ENCODE data around the gene MRNIP. TPM values are rescaled to one million over a fixed set of nuclear protein-coding genes. Genes with fewer than 3 reads are reported as not detected.

The MRNIP gene
- total RNA-seq, 5 donors from 2014 or later (not counting 1 experiment from before 2014, with no cell fraction given) = 54.1 to 119 (median 112) TPM

- ChIA-PET POLR2A (no interaction called here), CTCF (no interaction called here)
- Mint-ChIP-seq H3K4me1 (no peaks in the 10 kb centered on the region), H3K27ac (no peak overlapping the region), H3K36me3 (peaks cover 41% of the 10 kb centered on the region), H3K27me3 (no peaks in the 10 kb centered on the region), H3K4me3 (no peak overlapping the region), H3K9me3 (no peaks in the 10 kb centered on the region)
- no peak for ATAC-seq (replicated peaks in 1 of 4)
- Histone ChIP-seq H3K27ac (ENCODE audit: low read length) (no peak overlapping the region), H3K36me3 (ENCODE audit: control insufficient read depth in 2 of 2, extremely low read depth in 1 of 2, insufficient read depth in 1 of 2, low read length in 1 of 2) (peaks cover 20 to 68% of the 10 kb centered on the region in 2 donors), H3K27me3 (replicated peaks in 1 of 2; ENCODE audit: control insufficient read depth in 2 of 2, extremely low read depth in 1 of 2, insufficient read depth in 2 of 2, low read length in 1 of 2) (no peaks in the 10 kb centered on the region), H3K4me1 (ENCODE audit: control insufficient read depth in 1 of 2, extremely low read depth in 1 of 2, insufficient read depth in 2 of 2, low read length in 2 of 2) (no peaks in the 10 kb centered on the region), H3K4me3 (ENCODE audit: control insufficient read depth in 1 of 2, extremely low read depth in 1 of 2, low read length in 1 of 2) (no peak overlapping the region), H3K9me3 (no peaks in the 10 kb centered on the region)
- 93% methylated on average over 5 of the region's 6 CpGs for WGBS (ENCODE audit: insufficient coverage)
- no peak for DNase-seq
Observed at GRCh38 chr5:179895861-179896260, 37.2 kb upstream of the MRNIP start.

- H3K4me3 ChIP-seq (ENCODE audit: control insufficient read depth in 1 of 2, extremely low read depth in 1 of 2, low read length in 1 of 2) = no peak overlapping the region
- H3K4me3 Mint-ChIP-seq = no peak overlapping the region
- no peaks in the 10 kb centered on the region for H3K4me1 Mint-ChIP-seq
- ChIA-PET CTCF (no interaction called here), POLR2A (no interaction called here)
- H3K27ac ChIP-seq (ENCODE audit: low read length) = no peak overlapping the region
- ATAC-seq (replicated peaks in 1 of 4) (no peak), DNase-seq (no peak)
- no peaks in the 10 kb centered on the region for H3K9me3 ChIP-seq
- H3K27ac Mint-ChIP-seq = no peak overlapping the region
- H3K4me1 ChIP-seq (ENCODE audit: control insufficient read depth in 1 of 2, extremely low read depth in 1 of 2, insufficient read depth in 2 of 2, low read length in 2 of 2) = no peaks in the 10 kb centered on the region
- WGBS (ENCODE audit: insufficient coverage) = 98% methylated on average over 21 of the region's 26 CpGs
- no peaks in the 10 kb centered on the region for H3K27me3 Mint-ChIP-seq
- H3K27me3 ChIP-seq (replicated peaks in 1 of 2; ENCODE audit: control insufficient read depth in 2 of 2, extremely low read depth in 1 of 2, insufficient read depth in 2 of 2, low read length in 1 of 2) = no peaks in the 10 kb centered on the region
- H3K36me3 Mint-ChIP-seq = peaks cover 48% of the 10 kb centered on the region
- peaks cover 26 to 76% of the 10 kb centered on the region in 2 donors for H3K36me3 ChIP-seq (ENCODE audit: control insufficient read depth in 2 of 2, extremely low read depth in 1 of 2, insufficient read depth in 1 of 2, low read length in 1 of 2)
- H3K9me3 Mint-ChIP-seq = no peaks in the 10 kb centered on the region
Observed at GRCh38 chr5:179893958-179894895, 35.6 kb upstream of the MRNIP start.

DNA sequence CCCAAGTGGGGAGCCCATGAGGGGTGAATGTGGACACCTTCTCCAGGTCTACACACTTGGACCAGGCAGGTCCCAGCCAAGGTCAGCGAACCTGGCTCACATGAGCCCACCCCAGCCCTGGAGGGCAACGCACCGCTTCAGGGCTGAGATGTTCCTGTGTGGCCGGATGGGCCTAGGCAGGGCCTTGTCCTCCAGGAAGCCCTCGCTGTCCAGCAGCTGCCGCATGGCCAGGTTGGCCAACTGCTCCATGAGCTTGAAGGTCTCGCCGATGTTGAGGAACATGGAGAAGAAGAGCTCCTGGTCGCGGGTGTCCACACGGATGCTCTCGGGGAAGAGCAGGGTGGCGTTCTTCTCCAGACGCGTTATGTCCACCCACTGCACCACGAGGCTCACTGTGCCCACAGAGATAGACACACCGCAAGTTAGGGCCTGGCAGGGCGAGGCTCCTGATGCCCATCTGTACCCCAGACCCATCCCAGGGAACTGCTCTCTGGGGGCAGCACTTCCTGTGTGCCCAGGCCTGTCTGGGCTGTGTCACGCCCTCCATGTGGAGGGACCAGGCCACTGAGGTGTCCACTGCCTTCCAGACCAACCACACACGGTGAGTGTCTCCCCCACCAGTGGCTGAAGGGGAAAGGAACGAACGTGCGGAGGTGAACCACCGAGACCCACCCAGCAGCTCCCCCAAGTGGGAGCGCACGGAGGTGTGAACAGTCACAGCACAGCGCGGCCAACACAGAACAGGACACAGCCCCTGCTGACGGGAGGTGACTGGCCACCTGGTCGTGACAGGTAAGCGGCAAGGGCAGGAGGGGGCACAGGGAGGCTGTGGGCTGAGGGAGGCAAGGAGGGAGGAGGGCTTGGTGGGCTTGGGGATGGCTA lies 34.7 kb upstream of the MRNIP start:
- H3K4me1 Mint-ChIP-seq = no peaks in the 10 kb centered on the region
- 98% methylated on average over 25 of the region's 31 CpGs for WGBS (ENCODE audit: insufficient coverage)
- Histone ChIP-seq H3K36me3 (ENCODE audit: control insufficient read depth in 2 of 2, extremely low read depth in 1 of 2, insufficient read depth in 1 of 2, low read length in 1 of 2) (peaks cover 30 to 70% of the 10 kb centered on the region in 2 donors), H3K4me3 (ENCODE audit: control insufficient read depth in 1 of 2, extremely low read depth in 1 of 2, low read length in 1 of 2) (no peak overlapping the region), H3K4me1 (ENCODE audit: control insufficient read depth in 1 of 2, extremely low read depth in 1 of 2, insufficient read depth in 2 of 2, low read length in 2 of 2) (no peaks in the 10 kb centered on the region), H3K27me3 (replicated peaks in 1 of 2; ENCODE audit: control insufficient read depth in 2 of 2, extremely low read depth in 1 of 2, insufficient read depth in 2 of 2, low read length in 1 of 2) (no peaks in the 10 kb centered on the region), H3K27ac (ENCODE audit: low read length) (no peak overlapping the region), H3K9me3 (no peaks in the 10 kb centered on the region)
- H3K4me3 Mint-ChIP-seq = no peak overlapping the region
- DNase-seq (no peak), ATAC-seq (replicated peaks in 1 of 4) (no peak)
- peaks cover 47% of the 10 kb centered on the region for H3K36me3 Mint-ChIP-seq
- no peak overlapping the region for H3K27ac Mint-ChIP-seq
- no peaks in the 10 kb centered on the region for H3K9me3 Mint-ChIP-seq
- no peaks in the 10 kb centered on the region for H3K27me3 Mint-ChIP-seq
- ChIA-PET CTCF (no interaction called here), POLR2A (no interaction called here)

DNA sequence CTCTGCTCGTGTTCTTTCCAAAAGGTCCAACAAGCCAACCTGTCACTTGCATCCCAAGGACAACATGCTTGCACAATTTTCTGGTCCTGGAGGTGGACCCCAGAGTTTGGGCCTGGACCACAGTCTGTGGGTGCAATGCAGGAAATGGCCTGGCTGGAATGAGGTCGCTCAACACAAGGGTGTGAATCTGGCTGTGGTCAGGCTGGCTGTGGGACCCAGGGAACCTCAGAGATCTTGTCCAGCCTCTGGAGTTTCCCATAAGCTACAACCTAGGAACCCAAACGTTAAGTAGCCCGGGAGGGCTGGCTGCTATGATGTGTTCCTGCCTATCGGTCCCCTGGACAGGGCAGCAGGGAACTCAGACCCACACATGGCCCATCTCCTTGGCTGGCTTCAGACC lies 33.6 kb upstream of the MRNIP start:
- POLR2A ChIA-PET = no interaction called here
- no peak for ATAC-seq (replicated peaks in 1 of 4)
- CTCF ChIA-PET = no interaction called here
- 89% methylated on average over 5 of the region's 5 CpGs for WGBS (ENCODE audit: insufficient coverage)
- H3K36me3 ChIP-seq (ENCODE audit: control insufficient read depth in 2 of 2, extremely low read depth in 1 of 2, insufficient read depth in 1 of 2, low read length in 1 of 2) = peaks cover 33 to 72% of the 10 kb centered on the region in 2 donors
- Mint-ChIP-seq H3K36me3 (peaks cover 49% of the 10 kb centered on the region), H3K9me3 (no peaks in the 10 kb centered on the region), H3K27ac (no peak overlapping the region), H3K4me1 (no peaks in the 10 kb centered on the region), H3K4me3 (no peak overlapping the region), H3K27me3 (no peaks in the 10 kb centered on the region)
- no peaks in the 10 kb centered on the region for H3K9me3 ChIP-seq
- H3K4me1 ChIP-seq (ENCODE audit: control insufficient read depth in 1 of 2, extremely low read depth in 1 of 2, insufficient read depth in 2 of 2, low read length in 2 of 2) = no peaks in the 10 kb centered on the region
- DNase-seq = no peak
- no peak overlapping the region for H3K27ac ChIP-seq (ENCODE audit: low read length)
- no peaks in the 10 kb centered on the region for H3K27me3 ChIP-seq (replicated peaks in 1 of 2; ENCODE audit: control insufficient read depth in 2 of 2, extremely low read depth in 1 of 2, insufficient read depth in 2 of 2, low read length in 1 of 2)
- no peak overlapping the region for H3K4me3 ChIP-seq (ENCODE audit: control insufficient read depth in 1 of 2, extremely low read depth in 1 of 2, low read length in 1 of 2)

GRCh38 chr5:179890751-179891682 lies 32.4 kb upstream of the MRNIP start:
- ChIA-PET CTCF (no interaction called here), POLR2A (interaction anchor here in 1 of 2 donors (0.6 kb wide), 2 partner anchors 119 to 335 kb away, joined by 4 to 5 read pairs; no protein-coding TSS in a partner anchor)
- WGBS (ENCODE audit: insufficient coverage) = 98% methylated on average over 17 of the region's 25 CpGs
- Histone ChIP-seq H3K27me3 (replicated peaks in 1 of 2; ENCODE audit: control insufficient read depth in 2 of 2, extremely low read depth in 1 of 2, insufficient read depth in 2 of 2, low read length in 1 of 2) (no peaks in the 10 kb centered on the region), H3K4me1 (ENCODE audit: control insufficient read depth in 1 of 2, extremely low read depth in 1 of 2, insufficient read depth in 2 of 2, low read length in 2 of 2) (no peaks in the 10 kb centered on the region), H3K9me3 (no peaks in the 10 kb centered on the region), H3K27ac (ENCODE audit: low read length) (no peak overlapping the region), H3K36me3 (ENCODE audit: control insufficient read depth in 2 of 2, extremely low read depth in 1 of 2, insufficient read depth in 1 of 2, low read length in 1 of 2) (peaks cover 33 to 76% of the 10 kb centered on the region in 2 donors), H3K4me3 (ENCODE audit: control insufficient read depth in 1 of 2, extremely low read depth in 1 of 2, low read length in 1 of 2) (no peak overlapping the region)
- ATAC-seq (replicated peaks in 1 of 4) = no peak
- no peak for DNase-seq
- Mint-ChIP-seq H3K27me3 (no peaks in the 10 kb centered on the region), H3K4me1 (no peaks in the 10 kb centered on the region), H3K27ac (no peak overlapping the region), H3K36me3 (peaks cover 60% of the 10 kb centered on the region), H3K9me3 (no peaks in the 10 kb centered on the region), H3K4me3 (no peak overlapping the region)

Measured in T-cell (primary cell).